ENCODE measurements around the gene DYSF.

GRCh38 chr2:71606244-71606643 is 152.9 kb downstream of the DYSF start:
- no peak for TF ChIP-seq CTCF (IDR thresholded peaks at IDR 0.05)
- TF ChIP-seq TCF7L2 (IDR thresholded peaks at IDR 0.05; ENCODE audit: low read depth, low read length): no peak
